Inferior parietal cortex (tissue), 1 donor: ENCODE measurements around the gene STRN3.
"Not testable (repeated sequence)": the region's sequence is repeated elsewhere in the genome, so short reads cannot be mapped to it uniquely, and the experiment has no call there.

Source experiments
- DNase-seq: peaks from one replicate; pipeline ENCODE4 v3.0.0-alpha.2; 2016; ENCODE audit errors: extremely low spot score

Gene STRN3

DNA sequence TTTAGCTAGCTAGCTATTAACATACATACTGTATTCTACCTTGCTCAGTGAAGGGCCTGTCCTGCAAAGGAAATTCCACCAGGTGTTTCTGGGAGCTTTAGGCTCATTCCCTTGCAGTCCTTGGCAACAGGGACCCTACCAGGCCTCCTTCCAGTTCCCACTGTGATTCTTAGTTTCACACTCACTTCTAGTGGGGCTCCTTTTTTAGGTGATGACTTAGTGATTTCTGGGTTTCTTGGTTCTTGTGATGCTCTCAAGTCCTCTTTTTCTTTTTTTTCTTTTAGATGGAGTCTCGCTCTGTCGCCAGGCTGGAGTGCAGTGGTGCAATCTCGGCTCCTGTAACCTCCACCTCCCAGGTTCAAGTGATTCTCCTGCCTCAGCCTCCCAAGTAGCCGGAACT is 10.4 kb upstream of the STRN3 start:
- DNase-seq = no peak

- no peak for DNase-seq
Observed at GRCh38 chr14:31030469-31030868, 4.3 kb upstream of the STRN3 start.

DNA sequence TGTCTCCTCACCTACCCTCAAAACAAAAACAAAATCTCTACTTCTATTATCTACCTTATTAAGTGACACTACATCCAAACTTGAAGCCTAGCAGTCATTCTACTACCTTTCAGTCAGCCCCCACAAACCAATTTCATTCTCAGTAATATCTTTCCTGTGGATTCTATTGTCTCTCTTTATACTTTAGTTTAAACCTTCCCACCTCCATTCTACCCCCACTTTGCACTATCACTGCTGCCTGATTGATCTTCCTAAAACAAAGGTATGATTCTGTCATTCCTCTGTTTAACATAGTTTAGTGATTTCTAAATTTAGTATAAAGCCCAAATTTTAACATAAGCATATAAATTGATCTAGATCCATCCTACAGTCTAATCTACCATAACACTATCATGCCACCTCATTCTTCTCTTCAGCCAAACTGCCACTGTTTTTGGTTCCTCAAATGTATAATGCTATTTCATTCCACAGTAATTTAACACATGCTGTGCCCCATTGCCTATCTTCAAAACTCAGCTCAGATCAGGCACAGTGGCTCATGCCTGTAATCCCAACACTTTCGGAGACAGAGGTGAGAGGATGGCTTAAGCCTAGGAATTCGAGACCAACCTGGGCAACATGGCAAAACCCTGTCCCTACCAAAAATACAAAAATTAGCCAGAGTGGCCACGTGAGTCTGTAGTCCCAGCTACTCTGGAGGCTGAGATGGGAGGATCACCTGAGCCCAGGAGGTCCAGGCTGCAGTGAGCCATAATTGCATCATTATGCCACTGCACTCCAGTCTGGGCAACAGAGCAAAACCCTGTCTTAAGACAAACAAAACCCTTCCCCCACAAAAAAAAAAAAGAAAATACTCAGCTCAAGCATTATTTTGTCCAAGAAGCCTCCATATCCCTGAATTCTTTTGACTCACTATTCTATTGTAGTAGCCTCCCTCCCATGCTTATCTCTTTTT is 3.1 kb upstream of the STRN3 start:
- no peak for DNase-seq

- no peak for DNase-seq
Observed at GRCh38 chr14:31027847-31028246, 1.7 kb upstream of the STRN3 start.

- DNase-seq = peak; percentile 97
Observed at GRCh38 chr14:31026450-31027235, 464 bp upstream of the STRN3 start.

DNA sequence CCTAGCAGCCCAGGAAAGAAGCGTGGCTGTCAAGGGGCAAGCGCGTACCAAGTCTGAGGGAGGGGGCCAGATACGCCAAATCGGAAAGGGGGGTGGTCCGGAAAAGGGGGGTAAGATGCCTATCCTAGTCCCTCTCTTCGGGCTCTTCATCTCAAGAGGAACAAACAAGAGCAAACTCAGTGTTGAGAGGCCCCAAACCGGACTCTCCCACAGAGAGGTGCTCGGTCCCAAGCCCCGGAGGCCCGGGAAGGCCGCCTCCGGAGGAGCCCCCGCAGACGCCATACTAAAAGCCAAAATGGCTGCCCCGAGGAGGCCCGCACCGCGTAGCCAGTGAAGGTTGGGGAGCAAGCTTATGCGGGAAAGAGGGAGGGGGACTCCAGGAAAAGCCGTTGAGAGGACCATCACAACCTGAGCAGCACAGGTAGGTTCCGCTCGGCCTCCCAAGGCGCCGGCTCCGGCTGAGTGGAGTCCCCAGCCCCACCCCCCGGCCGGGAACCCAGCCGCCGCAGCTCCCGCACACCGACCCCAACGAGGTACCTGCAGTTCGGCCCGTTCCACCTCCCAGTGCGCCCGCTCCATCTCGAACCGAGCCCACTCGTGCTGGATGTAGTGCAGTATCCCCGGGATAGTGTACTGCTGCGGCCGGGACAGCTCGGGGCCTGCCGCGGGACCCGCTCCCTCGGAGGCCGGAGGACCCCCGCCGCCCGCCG is 657 bp downstream of the STRN3 start, which contains the start of gene AP4S1:
Gene AP4S1 (plus strand): TSS at position 283 of the 710 bp plus-strand sequence. CDS start 40,548 bp downstream, outside the sequence.
- peak; percentile 61 for DNase-seq

DNA sequence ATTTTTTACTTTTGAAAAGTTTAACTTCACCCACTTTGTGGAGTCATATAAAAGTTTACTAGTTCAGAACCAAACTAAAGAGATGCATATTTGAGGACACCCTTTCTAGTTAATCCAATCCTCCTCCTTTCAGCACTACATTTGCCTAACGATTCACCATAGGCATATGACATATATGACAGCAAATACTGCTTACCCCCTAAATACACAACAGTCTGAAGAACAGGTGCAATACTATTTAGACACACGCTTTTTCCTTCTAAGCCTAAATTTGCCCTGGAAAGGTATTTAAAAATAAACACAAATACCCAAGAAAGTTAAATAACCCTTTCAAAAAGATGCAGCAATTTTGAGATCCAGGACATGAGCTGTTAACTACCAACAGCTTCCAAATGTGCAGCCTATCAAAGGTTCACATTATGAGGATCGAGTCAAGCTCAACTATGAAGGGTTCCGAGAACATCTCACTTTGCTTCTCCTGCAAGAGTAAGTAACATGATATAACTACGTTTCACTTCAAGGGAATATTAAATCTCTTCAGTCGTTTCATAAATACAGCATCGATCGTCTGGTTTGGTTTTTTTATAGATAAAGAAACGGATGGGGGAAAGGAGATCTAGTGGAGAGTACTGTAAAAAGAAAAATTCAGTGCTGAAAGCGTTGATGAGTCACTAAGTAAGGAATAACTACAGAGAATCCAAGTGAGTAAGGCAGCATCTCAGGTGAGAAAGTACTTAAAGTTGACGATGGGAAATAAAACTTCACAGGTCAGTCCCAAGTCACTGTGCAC is 1.4 kb downstream of the STRN3 start:
- DNase-seq = peak; percentile 31

- DNase-seq = no peak
Observed at GRCh38 chr14:31024010-31024480, 2.1 kb downstream of the STRN3 start.

DNA sequence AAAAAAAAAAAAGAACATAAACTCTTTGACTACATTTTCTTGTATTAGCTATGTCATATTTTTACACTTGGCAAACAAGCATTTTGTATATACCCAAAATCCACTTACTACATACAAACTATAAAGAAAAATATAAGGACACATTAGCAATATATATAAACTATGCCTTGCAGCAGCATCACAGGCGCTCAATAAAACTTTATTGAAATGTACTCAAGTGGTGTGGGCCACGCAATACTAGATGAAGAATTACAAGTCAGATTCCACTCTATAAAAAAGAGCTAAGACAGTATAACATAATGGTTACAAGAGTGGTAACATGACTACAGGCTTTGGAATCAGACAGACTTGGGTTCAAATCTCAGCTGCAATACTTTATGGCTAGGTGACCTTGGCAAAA is 3.8 kb downstream of the STRN3 start:
- no peak for DNase-seq

DNA sequence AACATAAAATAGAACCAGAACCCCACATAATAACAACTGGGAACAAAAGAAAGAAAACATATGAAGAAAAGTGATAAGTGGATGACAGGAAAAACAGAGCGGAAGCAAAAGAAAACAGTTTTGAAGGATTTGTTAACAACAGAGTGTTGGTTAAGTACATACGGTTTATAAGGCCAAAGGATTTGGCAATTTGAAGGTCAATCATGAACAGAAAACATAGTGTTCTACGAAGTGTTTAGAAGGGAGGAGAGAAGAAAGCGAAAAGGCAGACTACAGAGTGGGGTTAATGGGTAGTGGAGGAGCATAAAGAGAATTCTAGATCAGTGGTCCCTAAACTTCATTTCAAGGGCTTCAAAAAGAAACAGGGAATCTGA is 4.6 kb downstream of the STRN3 start:
- no peak for DNase-seq

- no peak for DNase-seq
Observed at GRCh38 chr14:31020834-31021575, 5.2 kb downstream of the STRN3 start.

DNA sequence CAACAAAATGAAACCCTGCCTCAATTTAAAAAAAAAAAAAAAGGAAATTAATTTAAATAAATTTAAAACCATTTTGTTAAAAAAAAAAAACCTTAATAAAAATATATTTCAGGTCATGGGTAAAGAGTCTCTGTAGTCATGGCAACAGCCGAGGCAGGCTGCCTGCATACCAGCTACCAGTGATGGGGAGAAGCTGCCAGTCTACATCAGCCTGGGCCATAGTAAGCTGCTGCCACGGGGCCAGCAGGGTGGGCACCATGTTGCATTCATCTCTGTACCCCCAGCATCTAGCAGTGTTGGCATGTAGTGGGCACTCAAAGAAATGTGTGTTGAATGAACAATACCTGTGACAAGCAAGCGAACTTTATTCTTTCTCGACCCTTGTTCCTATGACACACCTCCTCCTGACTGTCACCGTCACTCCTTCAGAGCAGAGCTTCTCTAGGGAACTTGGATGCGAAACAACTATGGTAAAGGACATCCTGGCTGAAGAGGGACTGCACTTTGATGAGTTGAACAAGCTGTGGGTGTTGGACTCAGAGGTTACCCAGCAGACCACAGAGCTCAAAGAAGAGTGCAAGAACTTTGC is 8.0 kb downstream of the STRN3 start:
- no peak for DNase-seq

- no peak for DNase-seq
Observed at GRCh38 chr14:31013841-31014240, 12.3 kb downstream of the STRN3 start.

- no peak for DNase-seq
Observed at GRCh38 chr14:31010935-31011334, 15.2 kb downstream of the STRN3 start.

- no peak for DNase-seq
Observed at GRCh38 chr14:31009836-31010574, 16.2 kb downstream of the STRN3 start.

- no peak for DNase-seq
Observed at GRCh38 chr14:31006703-31007102, 19.5 kb downstream of the STRN3 start.

DNA sequence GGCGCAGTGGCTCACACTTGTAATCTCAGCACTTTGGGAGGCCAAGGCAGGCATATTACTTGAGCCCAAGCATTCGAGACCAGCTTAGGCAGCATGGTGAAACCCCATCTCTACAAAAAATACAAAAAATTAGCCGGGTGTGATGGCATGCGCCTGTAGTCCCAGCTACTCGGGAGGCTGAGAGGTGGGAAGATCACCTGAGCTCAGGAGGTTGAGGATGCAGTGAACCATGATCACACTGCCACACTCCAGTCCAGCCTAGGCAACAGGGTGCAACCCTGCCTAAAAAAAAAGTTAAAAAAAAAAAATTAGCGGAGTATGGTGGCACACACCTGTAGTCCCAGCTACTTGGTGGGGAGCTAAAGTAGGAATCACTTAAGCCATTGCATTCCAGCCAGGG is 22.2 kb downstream of the STRN3 start:
- DNase-seq = not testable (repeated sequence)

- no peak for DNase-seq
Observed at GRCh38 chr14:31003284-31003683, 22.9 kb downstream of the STRN3 start.

- no peak for DNase-seq
Observed at GRCh38 chr14:31001339-31001658, 24.9 kb downstream of the STRN3 start.
